IMR-90 (cell line): ENCODE results near the gene SLC9B2.

Source experiments
- CHD1 ChIP-seq: IDR thresholded peaks from 2 replicates; pipeline ENCODE4 v1.6.1; 2012; ENCODE audit warnings: low read depth, low read length, improper control_type of control experiment
- MAFK ChIP-seq: IDR thresholded peaks from 2 replicates; pipeline ENCODE4 v1.6.1; 2012; ENCODE audit warnings: low read depth, low read length, improper control_type of control experiment
- POLR2A ChIP-seq: IDR thresholded peaks from 2 replicates; pipeline ENCODE4 v1.6.1; 2012; ENCODE audit warnings: mild to moderate bottlenecking, low read depth, low read length
- RAD21 ChIP-seq: IDR thresholded peaks from 2 replicates; pipeline ENCODE4 v1.6.1; 2012; ENCODE audit warnings: low read length, improper control_type of control experiment
- RCOR1 ChIP-seq: IDR thresholded peaks from 2 replicates; pipeline ENCODE4 v1.6.1; 2012; ENCODE audit warnings: mild to moderate bottlenecking, low read length, improper control_type of control experiment; ENCODE audit not compliant: insufficient replicate concordance
- SMC3 ChIP-seq: fragments of 150-350 bp; IDR thresholded peaks from 2 replicates; pipeline ENCODE4 v1.6.1; 2016; ENCODE audit warnings: low read depth, mild to moderate bottlenecking, antibody characterized with exemption, low read length, moderate library complexity
- TF ChIP-seq, protein P1 (sequence below): conservative IDR thresholded peaks from 2 replicates; pipeline ENCODE4 v1.5.1; 2012; ENCODE audit warnings: mild to moderate bottlenecking, low read depth, low read length, improper control_type of control experiment
- TF ChIP-seq, protein P2 (sequence below): fragments of 150-350 bp; IDR thresholded peaks from 2 replicates; pipeline ENCODE4 v1.6.1; 2017; ENCODE audit warnings: mild to moderate bottlenecking, antibody characterized with exemption, low read length, low read depth

DNA sequence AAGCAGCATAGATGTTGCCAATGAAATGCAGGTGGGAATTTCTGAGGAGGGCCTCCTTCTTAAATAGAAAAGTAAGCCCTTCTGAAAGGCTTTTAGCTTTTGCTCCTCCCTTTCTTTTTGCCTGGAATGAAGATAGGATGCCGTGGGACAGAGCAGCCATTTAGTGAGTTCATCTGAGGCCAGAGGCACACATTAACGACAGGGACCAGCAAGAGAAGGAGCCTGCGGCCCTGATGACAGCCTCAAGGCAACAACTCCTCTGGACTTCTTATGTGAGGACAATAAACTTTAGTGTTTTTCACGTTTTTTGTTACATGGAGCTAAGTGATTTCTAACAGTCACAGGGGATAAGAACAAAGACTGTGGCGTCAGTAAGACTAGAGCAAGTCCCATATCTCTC, 24.1 kb upstream of the SLC9B2 start:
- TF ChIP-seq, protein P1, sequence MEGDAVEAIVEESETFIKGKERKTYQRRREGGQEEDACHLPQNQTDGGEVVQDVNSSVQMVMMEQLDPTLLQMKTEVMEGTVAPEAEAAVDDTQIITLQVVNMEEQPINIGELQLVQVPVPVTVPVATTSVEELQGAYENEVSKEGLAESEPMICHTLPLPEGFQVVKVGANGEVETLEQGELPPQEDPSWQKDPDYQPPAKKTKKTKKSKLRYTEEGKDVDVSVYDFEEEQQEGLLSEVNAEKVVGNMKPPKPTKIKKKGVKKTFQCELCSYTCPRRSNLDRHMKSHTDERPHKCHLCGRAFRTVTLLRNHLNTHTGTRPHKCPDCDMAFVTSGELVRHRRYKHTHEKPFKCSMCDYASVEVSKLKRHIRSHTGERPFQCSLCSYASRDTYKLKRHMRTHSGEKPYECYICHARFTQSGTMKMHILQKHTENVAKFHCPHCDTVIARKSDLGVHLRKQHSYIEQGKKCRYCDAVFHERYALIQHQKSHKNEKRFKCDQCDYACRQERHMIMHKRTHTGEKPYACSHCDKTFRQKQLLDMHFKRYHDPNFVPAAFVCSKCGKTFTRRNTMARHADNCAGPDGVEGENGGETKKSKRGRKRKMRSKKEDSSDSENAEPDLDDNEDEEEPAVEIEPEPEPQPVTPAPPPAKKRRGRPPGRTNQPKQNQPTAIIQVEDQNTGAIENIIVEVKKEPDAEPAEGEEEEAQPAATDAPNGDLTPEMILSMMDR, result no peak
- TF ChIP-seq CHD1 (no peak), RAD21 (no peak), POLR2A (no peak), RCOR1 (no peak), SMC3 (no peak), MAFK (no peak)
- TF ChIP-seq, protein P2, sequence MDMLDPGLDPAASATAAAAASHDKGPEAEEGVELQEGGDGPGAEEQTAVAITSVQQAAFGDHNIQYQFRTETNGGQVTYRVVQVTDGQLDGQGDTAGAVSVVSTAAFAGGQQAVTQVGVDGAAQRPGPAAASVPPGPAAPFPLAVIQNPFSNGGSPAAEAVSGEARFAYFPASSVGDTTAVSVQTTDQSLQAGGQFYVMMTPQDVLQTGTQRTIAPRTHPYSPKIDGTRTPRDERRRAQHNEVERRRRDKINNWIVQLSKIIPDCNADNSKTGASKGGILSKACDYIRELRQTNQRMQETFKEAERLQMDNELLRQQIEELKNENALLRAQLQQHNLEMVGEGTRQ, result no peak
